DND-41 (cell line): ENCODE measurements around the gene CDK5.

ENCODE experiments used
- ATAC-seq: fragments of 200-7000 bp; cut with Tn5 transposase; 3 replicates; pipeline ENCODE4 v1.9.1; 2021; ENCODE audit warnings: low read depth; ENCODE audit not compliant: insufficient read depth
- DNase-seq: peaks from one replicate; pipeline ENCODE4 v3.0.0-alpha.2; 2020
- H2AFZ ChIP-seq: 2 replicates; pipeline ENCODE4 v1.6.0; 2012; ENCODE audit warnings: low read depth, low read length
- H3K27ac ChIP-seq: 2 replicates; pipeline ENCODE4 v1.5.1; 2012; ENCODE audit warnings: low read length, inconsistent platforms
- H3K27me3 ChIP-seq: fragments of 200-600 bp; sonication (generic); 2 replicates; pipeline ENCODE4 v1.6.0; 2012; ENCODE audit warnings: low read length, mild to moderate bottlenecking, inconsistent platforms; ENCODE audit not compliant: insufficient read depth, poor library complexity
- H3K36me3 ChIP-seq: 2 replicates; pipeline ENCODE4 v1.5.1; 2012; ENCODE audit warnings: low read length, inconsistent platforms; ENCODE audit not compliant: insufficient read depth
- H3K4me1 ChIP-seq: 2 replicates; pipeline ENCODE4 v1.5.1; 2012; ENCODE audit warnings: mild to moderate bottlenecking, low read length; ENCODE audit not compliant: insufficient read depth
- H3K4me2 ChIP-seq: 2 replicates; pipeline ENCODE4 v1.6.0; 2012; ENCODE audit warnings: mild to moderate bottlenecking, moderate library complexity, low read length, inconsistent platforms; ENCODE audit not compliant: insufficient read depth
- H3K4me3 ChIP-seq, 2 experiments: fragments of 200-600 bp in 1 of 2; shearing (Covaris generic) in 1 of 2; 2 replicates each; pipeline ENCODE4 v1.5.1; 2012 to 2016; ENCODE audit warnings: inconsistent platforms in 2 of 2, low read length in 2 of 2, mild to moderate bottlenecking in 2 of 2, low read depth in 1 of 2, moderate library complexity in 1 of 2
- H3K79me2 ChIP-seq: 2 replicates; pipeline ENCODE4 v1.6.0; 2012; ENCODE audit warnings: low read length, inconsistent platforms; ENCODE audit not compliant: insufficient read depth
- H3K9ac ChIP-seq: 2 replicates; pipeline ENCODE4 v1.6.0; 2012; ENCODE audit warnings: low read depth, mild to moderate bottlenecking, inconsistent platforms, low read length, moderate library complexity
- H3K9me3 ChIP-seq: 2 replicates; pipeline ENCODE4 v1.5.1; 2012; ENCODE audit warnings: low read length, moderate library complexity, mild to moderate bottlenecking, inconsistent platforms; ENCODE audit not compliant: insufficient read depth, severe bottlenecking
- H4K20me1 ChIP-seq: 2 replicates; pipeline ENCODE4 v1.6.0; 2012; ENCODE audit warnings: low read length; ENCODE audit not compliant: insufficient read depth
- EZH2 ChIP-seq: IDR thresholded peaks from 3 replicates; pipeline ENCODE4 v1.6.1; 2012; ENCODE audit warnings: borderline replicate concordance, low read depth, mild to moderate bottlenecking, moderate library complexity, low read length, inconsistent platforms; ENCODE audit not compliant: severe bottlenecking
- TF ChIP-seq, protein P1 (sequence below): IDR thresholded peaks from 2 replicates; pipeline ENCODE4 v1.5.1; 2012; ENCODE audit warnings: borderline replicate concordance, low read length, moderate library complexity, mild to moderate bottlenecking; ENCODE audit not compliant: poor library complexity, severe bottlenecking; ENCODE audit errors: extremely low read depth

Gene CDK5

GRCh38 chr7:151078233-151079040 lies 20.7 kb upstream of the CDK5 start:
- peaks cover 76% of the 10 kb centered on the region for H3K36me3 ChIP-seq
- H3K79me2 ChIP-seq = peaks cover 49% of the 10 kb centered on the region
- H4K20me1 ChIP-seq = peaks cover 39% of the 10 kb centered on the region
- peaks cover 46% of the 10 kb centered on the region for H3K4me1 ChIP-seq
- DNase-seq = peak; percentile 30
- H3K9ac ChIP-seq = no peak overlapping the region
- no peak overlapping the region for H2AFZ ChIP-seq
- H3K27me3 ChIP-seq = no peaks in the 10 kb centered on the region
- no peak for ATAC-seq
- 0 out of 2 replicates have a peak overlapping the region, but pooled peaks have one; percentile 13 for H3K27ac ChIP-seq
- H3K4me2 ChIP-seq = peak overlapping the region; percentile 97
- no peaks in the 10 kb centered on the region for H3K9me3 ChIP-seq
- TF ChIP-seq, protein P1, sequence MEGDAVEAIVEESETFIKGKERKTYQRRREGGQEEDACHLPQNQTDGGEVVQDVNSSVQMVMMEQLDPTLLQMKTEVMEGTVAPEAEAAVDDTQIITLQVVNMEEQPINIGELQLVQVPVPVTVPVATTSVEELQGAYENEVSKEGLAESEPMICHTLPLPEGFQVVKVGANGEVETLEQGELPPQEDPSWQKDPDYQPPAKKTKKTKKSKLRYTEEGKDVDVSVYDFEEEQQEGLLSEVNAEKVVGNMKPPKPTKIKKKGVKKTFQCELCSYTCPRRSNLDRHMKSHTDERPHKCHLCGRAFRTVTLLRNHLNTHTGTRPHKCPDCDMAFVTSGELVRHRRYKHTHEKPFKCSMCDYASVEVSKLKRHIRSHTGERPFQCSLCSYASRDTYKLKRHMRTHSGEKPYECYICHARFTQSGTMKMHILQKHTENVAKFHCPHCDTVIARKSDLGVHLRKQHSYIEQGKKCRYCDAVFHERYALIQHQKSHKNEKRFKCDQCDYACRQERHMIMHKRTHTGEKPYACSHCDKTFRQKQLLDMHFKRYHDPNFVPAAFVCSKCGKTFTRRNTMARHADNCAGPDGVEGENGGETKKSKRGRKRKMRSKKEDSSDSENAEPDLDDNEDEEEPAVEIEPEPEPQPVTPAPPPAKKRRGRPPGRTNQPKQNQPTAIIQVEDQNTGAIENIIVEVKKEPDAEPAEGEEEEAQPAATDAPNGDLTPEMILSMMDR = no peak
- no peak for TF ChIP-seq EZH2
- peak overlapping the region in 1 of 2 experiments; percentile 93; a peak in 1 of 4 replicates for H3K4me3 ChIP-seq

DNA sequence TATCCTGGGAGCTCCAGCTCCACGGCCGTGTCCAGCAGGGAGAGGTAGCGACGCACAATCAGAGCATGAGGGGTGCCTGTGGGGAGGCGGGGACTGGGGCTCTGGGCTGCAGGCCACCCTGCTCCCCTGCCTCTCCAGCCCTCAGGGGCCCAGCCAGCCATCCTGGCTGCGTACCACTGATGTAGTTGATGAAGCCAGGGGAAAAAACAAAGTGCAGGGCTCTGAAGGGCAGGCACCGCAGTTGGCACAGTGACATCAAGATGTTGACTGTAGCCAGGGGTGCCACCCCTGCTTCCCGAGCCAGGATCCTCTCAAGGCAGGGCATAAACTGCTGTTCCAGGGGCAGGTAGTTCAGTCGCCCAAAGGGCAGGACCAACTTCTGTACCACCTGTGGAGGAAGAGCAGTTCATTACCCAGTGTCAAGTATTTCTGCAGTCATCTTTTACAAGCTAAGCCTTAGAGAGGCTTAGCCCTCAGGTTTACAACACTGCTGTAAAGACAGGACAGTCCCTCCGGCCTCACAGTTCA lies 20.1 kb upstream of the CDK5 start:
- DNase-seq = no peak
- peaks cover 39% of the 10 kb centered on the region for H4K20me1 ChIP-seq
- no peak overlapping the region for H3K4me3 ChIP-seq
- H3K36me3 ChIP-seq = peaks cover 76% of the 10 kb centered on the region
- H3K9me3 ChIP-seq = no peaks in the 10 kb centered on the region
- no peaks in the 10 kb centered on the region for H3K27me3 ChIP-seq
- ATAC-seq = no peak
- H3K4me2 ChIP-seq = no peak overlapping the region
- H3K27ac ChIP-seq = 0 out of 2 replicates have a peak overlapping the region, but pooled peaks have one; percentile 13
- H2AFZ ChIP-seq = no peak overlapping the region
- H3K79me2 ChIP-seq = peaks cover 44% of the 10 kb centered on the region
- H3K4me1 ChIP-seq = peaks cover 45% of the 10 kb centered on the region
- TF ChIP-seq, protein P1 = no peak
- TF ChIP-seq EZH2 = no peak
- no peak overlapping the region for H3K9ac ChIP-seq

GRCh38 chr7:151076863-151077704 lies 19.4 kb upstream of the CDK5 start:
- H4K20me1 ChIP-seq = peaks cover 39% of the 10 kb centered on the region
- H3K4me3 ChIP-seq = no peak overlapping the region
- no peak overlapping the region for H2AFZ ChIP-seq
- H3K27ac ChIP-seq = no peak overlapping the region
- peaks cover 39% of the 10 kb centered on the region for H3K4me1 ChIP-seq
- H3K36me3 ChIP-seq = peaks cover 78% of the 10 kb centered on the region
- peaks cover 37% of the 10 kb centered on the region for H3K79me2 ChIP-seq
- no peak overlapping the region for H3K4me2 ChIP-seq
- H3K9ac ChIP-seq = no peak overlapping the region
- H3K27me3 ChIP-seq = no peaks in the 10 kb centered on the region
- ATAC-seq (no peak), DNase-seq (peak; percentile 33)
- no peak for TF ChIP-seq EZH2
- TF ChIP-seq, protein P1 = peak; percentile 47
- H3K9me3 ChIP-seq = no peaks in the 10 kb centered on the region
